DND-41 (cell line): ENCODE measurements around the gene PKD2.

Source experiments
- ATAC-seq: fragments of 200-7000 bp; cut with Tn5 transposase; 3 replicates; pipeline ENCODE4 v1.9.1; 2021; ENCODE audit warnings: low read depth; ENCODE audit not compliant: insufficient read depth
- DNase-seq: peaks from one replicate; pipeline ENCODE4 v3.0.0-alpha.2; 2020
- H2AFZ ChIP-seq: 2 replicates; pipeline ENCODE4 v1.6.0; 2012; ENCODE audit warnings: low read depth, low read length
- H3K27ac ChIP-seq: 2 replicates; pipeline ENCODE4 v1.5.1; 2012; ENCODE audit warnings: low read length, inconsistent platforms
- H3K27me3 ChIP-seq: fragments of 200-600 bp; sonication (generic); 2 replicates; pipeline ENCODE4 v1.6.0; 2012; ENCODE audit warnings: low read length, mild to moderate bottlenecking, inconsistent platforms; ENCODE audit not compliant: insufficient read depth, poor library complexity
- H3K36me3 ChIP-seq: 2 replicates; pipeline ENCODE4 v1.5.1; 2012; ENCODE audit warnings: low read length, inconsistent platforms; ENCODE audit not compliant: insufficient read depth
- H3K4me1 ChIP-seq: 2 replicates; pipeline ENCODE4 v1.5.1; 2012; ENCODE audit warnings: mild to moderate bottlenecking, low read length; ENCODE audit not compliant: insufficient read depth
- H3K4me2 ChIP-seq: 2 replicates; pipeline ENCODE4 v1.6.0; 2012; ENCODE audit warnings: mild to moderate bottlenecking, moderate library complexity, low read length, inconsistent platforms; ENCODE audit not compliant: insufficient read depth
- H3K4me3 ChIP-seq, 2 experiments: fragments of 200-600 bp in 1 of 2; shearing (Covaris generic) in 1 of 2; 2 replicates each; pipeline ENCODE4 v1.5.1; 2012 to 2016; ENCODE audit warnings: inconsistent platforms in 2 of 2, low read length in 2 of 2, mild to moderate bottlenecking in 2 of 2, low read depth in 1 of 2, moderate library complexity in 1 of 2
- H3K79me2 ChIP-seq: 2 replicates; pipeline ENCODE4 v1.6.0; 2012; ENCODE audit warnings: low read length, inconsistent platforms; ENCODE audit not compliant: insufficient read depth
- H3K9ac ChIP-seq: 2 replicates; pipeline ENCODE4 v1.6.0; 2012; ENCODE audit warnings: low read depth, mild to moderate bottlenecking, inconsistent platforms, low read length, moderate library complexity
- H3K9me3 ChIP-seq: 2 replicates; pipeline ENCODE4 v1.5.1; 2012; ENCODE audit warnings: low read length, moderate library complexity, mild to moderate bottlenecking, inconsistent platforms; ENCODE audit not compliant: insufficient read depth, severe bottlenecking
- H4K20me1 ChIP-seq: 2 replicates; pipeline ENCODE4 v1.6.0; 2012; ENCODE audit warnings: low read length; ENCODE audit not compliant: insufficient read depth
- CTCF ChIP-seq: IDR thresholded peaks from 2 replicates; pipeline ENCODE4 v1.5.1; 2012; ENCODE audit warnings: borderline replicate concordance, low read length, moderate library complexity, mild to moderate bottlenecking; ENCODE audit not compliant: poor library complexity, severe bottlenecking; ENCODE audit errors: extremely low read depth
- EZH2 ChIP-seq: IDR thresholded peaks from 3 replicates; pipeline ENCODE4 v1.6.1; 2012; ENCODE audit warnings: borderline replicate concordance, low read depth, mild to moderate bottlenecking, moderate library complexity, low read length, inconsistent platforms; ENCODE audit not compliant: severe bottlenecking

Gene PKD2

GRCh38 chr4:88027611-88028608, 20.5 kb downstream of the PKD2 start:
- Histone ChIP-seq H3K36me3 (peaks cover 49% of the 10 kb centered on the region), H2AFZ (no peak overlapping the region), H3K27me3 (no peaks in the 10 kb centered on the region), H3K9me3 (no peaks in the 10 kb centered on the region), H3K4me1 (no peaks in the 10 kb centered on the region), H3K4me3 (no peak overlapping the region), H3K9ac (no peak overlapping the region), H3K4me2 (no peak overlapping the region), H4K20me1 (no peaks in the 10 kb centered on the region; the same call in 1 of the 2 replicates), H3K27ac (no peak overlapping the region), H3K79me2 (no peaks in the 10 kb centered on the region)
- no peak for DNase-seq
- no peak for ATAC-seq
- no peak for TF ChIP-seq EZH2
- TF ChIP-seq CTCF = no peak

GRCh38 chr4:88028946-88029345, 21.5 kb downstream of the PKD2 start:
- no peak for TF ChIP-seq EZH2
- no peak for TF ChIP-seq CTCF
- Histone ChIP-seq H2AFZ (no peak overlapping the region), H3K4me1 (no peaks in the 10 kb centered on the region), H3K79me2 (no peaks in the 10 kb centered on the region), H4K20me1 (no peaks in the 10 kb centered on the region; the same call in 1 of the 2 replicates), H3K27me3 (no peaks in the 10 kb centered on the region), H3K9me3 (no peaks in the 10 kb centered on the region), H3K9ac (no peak overlapping the region), H3K4me3 (no peak overlapping the region), H3K36me3 (peaks cover 47% of the 10 kb centered on the region), H3K4me2 (no peak overlapping the region), H3K27ac (no peak overlapping the region)
- DNase-seq (no peak), ATAC-seq (no peak)

GRCh38 chr4:88029556-88029955, 22.1 kb downstream of the PKD2 start:
- H3K4me1 ChIP-seq = no peaks in the 10 kb centered on the region
- DNase-seq (no peak), ATAC-seq (no peak)
- H3K9me3 ChIP-seq = no peaks in the 10 kb centered on the region
- H3K36me3 ChIP-seq = peaks cover 46% of the 10 kb centered on the region
- H3K4me2 ChIP-seq = no peak overlapping the region
- TF ChIP-seq EZH2 = no peak
- no peak for TF ChIP-seq CTCF
- no peaks in the 10 kb centered on the region; the same call in 1 of the 2 replicates for H4K20me1 ChIP-seq
- H3K9ac ChIP-seq = no peak overlapping the region
- H2AFZ ChIP-seq = no peak overlapping the region
- H3K27me3 ChIP-seq = no peaks in the 10 kb centered on the region
- no peaks in the 10 kb centered on the region for H3K79me2 ChIP-seq
- H3K27ac ChIP-seq = no peak overlapping the region
- H3K4me3 ChIP-seq = no peak overlapping the region
